ENCODE measurements around the gene SFXN4.

Gene SFXN4

GRCh38 chr10:119120413-119120867, 45.1 kb downstream of the SFXN4 start:
- TF ChIP-seq, protein P1, sequence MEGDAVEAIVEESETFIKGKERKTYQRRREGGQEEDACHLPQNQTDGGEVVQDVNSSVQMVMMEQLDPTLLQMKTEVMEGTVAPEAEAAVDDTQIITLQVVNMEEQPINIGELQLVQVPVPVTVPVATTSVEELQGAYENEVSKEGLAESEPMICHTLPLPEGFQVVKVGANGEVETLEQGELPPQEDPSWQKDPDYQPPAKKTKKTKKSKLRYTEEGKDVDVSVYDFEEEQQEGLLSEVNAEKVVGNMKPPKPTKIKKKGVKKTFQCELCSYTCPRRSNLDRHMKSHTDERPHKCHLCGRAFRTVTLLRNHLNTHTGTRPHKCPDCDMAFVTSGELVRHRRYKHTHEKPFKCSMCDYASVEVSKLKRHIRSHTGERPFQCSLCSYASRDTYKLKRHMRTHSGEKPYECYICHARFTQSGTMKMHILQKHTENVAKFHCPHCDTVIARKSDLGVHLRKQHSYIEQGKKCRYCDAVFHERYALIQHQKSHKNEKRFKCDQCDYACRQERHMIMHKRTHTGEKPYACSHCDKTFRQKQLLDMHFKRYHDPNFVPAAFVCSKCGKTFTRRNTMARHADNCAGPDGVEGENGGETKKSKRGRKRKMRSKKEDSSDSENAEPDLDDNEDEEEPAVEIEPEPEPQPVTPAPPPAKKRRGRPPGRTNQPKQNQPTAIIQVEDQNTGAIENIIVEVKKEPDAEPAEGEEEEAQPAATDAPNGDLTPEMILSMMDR (conservative IDR thresholded peaks at IDR 0.05; ENCODE audit: control insufficient read depth, insufficient read depth, low read depth, low read length), result no peak
- peak; percentile 44 for DNase-seq (ENCODE audit: low read depth)
- H3K4me3 ChIP-seq (ENCODE audit: control insufficient read depth, low read depth, low read length), result no peak overlapping the region

DNA sequence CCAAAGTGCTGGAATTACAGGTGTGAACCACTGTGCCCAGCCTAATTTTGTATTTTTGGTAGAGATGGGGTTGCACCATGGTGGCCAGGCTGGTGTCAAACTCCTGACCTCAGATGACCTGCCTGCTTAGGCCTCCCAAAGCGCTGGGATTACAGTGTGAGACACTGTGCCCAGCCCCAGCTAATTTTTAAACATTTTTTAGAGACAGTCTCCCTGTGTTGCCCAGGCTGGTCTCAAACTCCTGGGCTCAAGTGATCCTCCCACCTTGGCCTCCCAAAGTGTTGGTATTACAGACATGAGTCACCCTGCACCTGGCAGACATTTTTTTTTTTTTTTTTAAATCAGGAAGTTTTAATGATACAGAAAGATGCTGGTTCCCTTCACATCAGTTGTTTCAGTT, 46.1 kb downstream of the SFXN4 start:
- no peak for DNase-seq (ENCODE audit: low read depth)
- H3K4me3 ChIP-seq (ENCODE audit: control insufficient read depth, low read depth, low read length), result no peak overlapping the region
- TF ChIP-seq, protein P1 (conservative IDR thresholded peaks at IDR 0.05; ENCODE audit: control insufficient read depth, insufficient read depth, low read depth, low read length), result no peak

GRCh38 chr10:119118231-119118630, 47.3 kb downstream of the SFXN4 start:
- DNase-seq (ENCODE audit: low read depth), result no peak

GRCh38 chr10:119116326-119116951, 49.1 kb downstream of the SFXN4 start:
- H3K4me3 ChIP-seq (ENCODE audit: control insufficient read depth, low read depth, low read length), result no peak overlapping the region
- DNase-seq (ENCODE audit: low read depth), result no peak
- TF ChIP-seq, protein P1 (conservative IDR thresholded peaks at IDR 0.05; ENCODE audit: control insufficient read depth, insufficient read depth, low read depth, low read length), result no peak

More at GRCh38 chr10:119118231-119118630, 47.3 kb downstream of the SFXN4 start:
- no peak overlapping the region for H3K4me3 ChIP-seq (ENCODE audit: control insufficient read depth, low read depth, low read length)
- TF ChIP-seq, protein P1 (conservative IDR thresholded peaks at IDR 0.05; ENCODE audit: control insufficient read depth, insufficient read depth, low read depth, low read length), result no peak

GRCh38 chr10:119115926-119116325, 49.6 kb downstream of the SFXN4 start:
- H3K4me3 ChIP-seq (ENCODE audit: control insufficient read depth, low read depth, low read length), result no peak overlapping the region
- DNase-seq (ENCODE audit: low read depth), result peak; percentile 50
- TF ChIP-seq, protein P1 (conservative IDR thresholded peaks at IDR 0.05; ENCODE audit: control insufficient read depth, insufficient read depth, low read depth, low read length), result no peak

- H3K4me3 ChIP-seq (ENCODE audit: control insufficient read depth, low read depth, low read length), result no peak overlapping the region
- TF ChIP-seq, protein P1 (conservative IDR thresholded peaks at IDR 0.05; ENCODE audit: control insufficient read depth, insufficient read depth, low read depth, low read length), result no peak
- peak; percentile 90 for DNase-seq (ENCODE audit: low read depth)
These were observed 51.5 kb downstream of the SFXN4 start for GRCh38 chr10:119113751-119114732.

Data from fibroblast of mammary gland (primary cell).